Lower leg skin (tissue), 4 donors: ENCODE data around the gene PDE7B. TPM values are rescaled to one million over a fixed set of nuclear protein-coding genes. Genes with fewer than 3 reads are reported as not detected.

Experiments
- DNase-seq, 2 donors: peaks; one replicate each; pipeline ENCODE4 v3.0.0-alpha.2; 2019; ENCODE audit warnings: low spot score in 2 of 2
- H3K4me3 ChIP-seq: fragments of 200-600 bp; sonication (generic); 2 replicates; pipeline ENCODE4 v1.5.1; 2017; ENCODE audit warnings: mild to moderate bottlenecking, low read depth; ENCODE audit not compliant: poor library complexity, severe bottlenecking
- POLR2A ChIP-seq, 2 donors: fragments of 450-650 bp; IDR thresholded peaks; one replicate each; pipeline ENCODE4 v1.6.1; 2016 to 2017; ENCODE audit warnings: antibody characterized with exemption in 2 of 2, mild to moderate bottlenecking in 1 of 2, moderate library complexity in 1 of 2
- WGBS, 2 donors: methylation state at CpG; one replicate each; pipeline ENCODE4 v1.1.5; 2018; 5-methylcytosine and 5-hydroxymethylcytosine counted together
- intact Hi-C: fragments of 100-400 bp; cut with DNase I; formaldehyde crosslinking; loops from one replicate; pipeline ENCODE4 v1.15.0; 2023; ENCODE audit warnings: low total_unique reads
- total RNA-seq, 4 donors: library from RNA; depleted of rRNA; stranded (reverse); fragments of >200 nt; gene quantifications; one replicate each; pipeline ENCODE4 v1.1.0, GENCODE V29; 2016
- TF ChIP-seq, protein P1 (sequence below), 3 donors: fragments of 450-650 bp; IDR thresholded peaks; one replicate each; pipeline ENCODE4 v1.5.1; 2016; ENCODE audit warnings: antibody characterized with exemption in 3 of 3, mild to moderate bottlenecking in 3 of 3, moderate library complexity in 2 of 3

Gene PDE7B
- total RNA-seq, 4 donors from 2014 or later = 0.30 to 1.5 (median 0.89) TPM

DNA sequence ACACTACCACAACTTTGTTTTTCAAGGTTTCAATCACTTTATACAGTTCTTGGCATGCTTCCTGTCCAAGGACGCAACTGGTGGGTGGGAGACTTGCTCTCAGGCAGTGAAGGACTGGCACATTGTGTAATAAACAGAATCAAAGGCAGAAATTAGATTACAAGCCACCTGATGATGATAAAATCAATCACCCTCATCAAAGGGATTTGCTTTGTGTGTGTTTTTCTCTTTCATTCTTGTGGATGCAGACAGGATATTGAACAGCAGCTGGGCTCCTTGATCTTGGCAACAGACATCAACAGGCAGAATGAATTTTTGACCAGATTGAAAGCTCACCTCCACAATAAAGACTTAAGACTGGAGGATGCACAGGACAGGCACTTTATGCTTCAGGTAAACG is 327.2 kb downstream of the PDE7B start:
- H3K4me3 ChIP-seq = no peak overlapping the region
- intact Hi-C loops = no loop called here
- no peak for DNase-seq
- WGBS, 2 donors = 57 to 85% methylated on average over 2 of the region's 2 CpGs
- no peak for TF ChIP-seq POLR2A (IDR thresholded peaks at IDR 0.05)
- TF ChIP-seq, protein P1, sequence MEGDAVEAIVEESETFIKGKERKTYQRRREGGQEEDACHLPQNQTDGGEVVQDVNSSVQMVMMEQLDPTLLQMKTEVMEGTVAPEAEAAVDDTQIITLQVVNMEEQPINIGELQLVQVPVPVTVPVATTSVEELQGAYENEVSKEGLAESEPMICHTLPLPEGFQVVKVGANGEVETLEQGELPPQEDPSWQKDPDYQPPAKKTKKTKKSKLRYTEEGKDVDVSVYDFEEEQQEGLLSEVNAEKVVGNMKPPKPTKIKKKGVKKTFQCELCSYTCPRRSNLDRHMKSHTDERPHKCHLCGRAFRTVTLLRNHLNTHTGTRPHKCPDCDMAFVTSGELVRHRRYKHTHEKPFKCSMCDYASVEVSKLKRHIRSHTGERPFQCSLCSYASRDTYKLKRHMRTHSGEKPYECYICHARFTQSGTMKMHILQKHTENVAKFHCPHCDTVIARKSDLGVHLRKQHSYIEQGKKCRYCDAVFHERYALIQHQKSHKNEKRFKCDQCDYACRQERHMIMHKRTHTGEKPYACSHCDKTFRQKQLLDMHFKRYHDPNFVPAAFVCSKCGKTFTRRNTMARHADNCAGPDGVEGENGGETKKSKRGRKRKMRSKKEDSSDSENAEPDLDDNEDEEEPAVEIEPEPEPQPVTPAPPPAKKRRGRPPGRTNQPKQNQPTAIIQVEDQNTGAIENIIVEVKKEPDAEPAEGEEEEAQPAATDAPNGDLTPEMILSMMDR (IDR thresholded peaks at IDR 0.05) = no peak

DNA sequence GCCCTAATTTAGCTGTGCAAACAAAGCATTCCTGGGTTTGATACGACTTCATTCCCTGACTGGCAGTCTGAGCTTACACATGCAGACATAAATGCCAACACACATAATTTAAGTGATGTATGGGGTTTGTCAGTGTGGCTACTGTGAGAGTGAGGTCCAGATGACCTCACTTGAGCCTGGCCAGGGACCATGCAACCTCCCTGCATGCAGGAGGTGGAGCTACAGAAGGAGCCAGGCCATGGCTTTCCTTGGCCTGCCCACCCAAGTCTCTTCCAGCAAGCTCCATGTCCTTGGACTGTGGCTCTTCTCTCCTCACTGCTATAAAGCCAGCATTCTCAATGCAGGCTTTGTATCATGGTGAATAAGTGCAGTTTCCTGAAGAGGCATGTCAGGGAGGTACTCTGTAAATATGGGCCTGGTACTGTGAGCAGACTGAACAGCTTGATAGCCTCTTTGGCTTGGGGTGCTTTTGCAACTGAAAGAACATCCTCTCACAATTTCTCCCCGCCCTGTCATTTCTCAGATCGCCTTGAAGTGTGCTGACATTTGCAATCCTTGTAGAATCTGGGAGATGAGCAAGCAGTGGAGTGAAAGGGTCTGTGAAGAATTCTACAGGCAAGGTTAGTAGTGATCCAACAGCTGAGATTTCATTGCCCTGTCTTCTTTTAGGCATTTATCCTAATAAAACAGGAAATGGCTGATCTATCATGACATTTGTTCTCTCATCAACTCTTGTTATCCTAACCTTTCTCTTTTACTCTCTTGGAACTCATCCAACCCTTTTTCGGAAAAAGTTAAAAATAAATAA is 329.4 kb downstream of the PDE7B start:
- WGBS, 2 donors = 78 to 79% methylated on average over 4 of the region's 4 CpGs

DNA sequence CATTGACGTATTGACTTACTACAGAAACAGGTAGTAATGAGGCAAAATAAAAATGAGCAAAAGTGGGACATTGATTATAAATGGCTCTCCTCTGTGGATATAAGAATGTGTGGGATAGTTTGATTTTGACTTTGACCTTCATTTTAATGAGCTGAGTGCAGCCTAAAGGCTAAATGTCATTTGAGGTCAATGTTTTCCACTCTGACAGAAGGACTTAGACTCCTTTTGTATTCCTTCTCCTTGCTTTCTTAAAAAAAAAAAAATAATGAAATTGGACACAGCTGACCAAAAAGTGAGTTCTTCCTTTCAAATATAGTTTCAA is 330.0 kb downstream of the PDE7B start:
- TF ChIP-seq, protein P1 (IDR thresholded peaks at IDR 0.05) = no peak
- TF ChIP-seq POLR2A (IDR thresholded peaks at IDR 0.05) = no peak

More for the DNA sequence above, 329.4 kb downstream of the PDE7B start:
- H3K4me3 ChIP-seq = no peak overlapping the region
- intact Hi-C loops = no loop called here
- no peak for DNase-seq
- TF ChIP-seq, protein P1 (IDR thresholded peaks at IDR 0.05) = no peak
- TF ChIP-seq POLR2A (IDR thresholded peaks at IDR 0.05) = no peak

DNA sequence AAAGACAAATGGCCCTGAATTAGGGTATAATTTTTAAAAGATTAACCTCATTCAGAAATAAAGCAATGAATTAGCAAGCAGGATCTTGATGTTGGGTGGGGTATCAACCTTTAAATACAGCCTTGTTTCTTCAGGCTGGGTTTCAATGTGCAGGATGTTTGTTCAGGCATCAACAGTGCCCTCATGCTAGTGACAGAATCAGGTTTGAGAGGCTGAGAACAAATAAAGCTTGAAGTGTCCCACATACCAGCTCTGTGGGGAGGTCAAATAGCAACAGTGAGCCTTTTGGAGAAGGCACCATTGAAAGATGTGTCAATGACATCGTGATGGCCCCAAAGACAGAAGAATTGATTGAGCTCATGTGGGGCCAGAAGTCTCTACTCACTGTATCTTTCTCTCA is 330.4 kb downstream of the PDE7B start:
- no peak overlapping the region for H3K4me3 ChIP-seq
- no peak for DNase-seq
- WGBS, 2 donors = 91% methylated on average over 1 of the region's 1 CpG
- intact Hi-C loops = no loop called here
- TF ChIP-seq, protein P1 (IDR thresholded peaks at IDR 0.05) = no peak
- TF ChIP-seq POLR2A (IDR thresholded peaks at IDR 0.05) = no peak

More for the DNA sequence above, 330.0 kb downstream of the PDE7B start:
- no peak for DNase-seq
- WGBS, 2 donors = 77% methylated on average over 1 of the region's 1 CpG
- H3K4me3 ChIP-seq = no peak overlapping the region
- intact Hi-C loops = no loop called here

DNA sequence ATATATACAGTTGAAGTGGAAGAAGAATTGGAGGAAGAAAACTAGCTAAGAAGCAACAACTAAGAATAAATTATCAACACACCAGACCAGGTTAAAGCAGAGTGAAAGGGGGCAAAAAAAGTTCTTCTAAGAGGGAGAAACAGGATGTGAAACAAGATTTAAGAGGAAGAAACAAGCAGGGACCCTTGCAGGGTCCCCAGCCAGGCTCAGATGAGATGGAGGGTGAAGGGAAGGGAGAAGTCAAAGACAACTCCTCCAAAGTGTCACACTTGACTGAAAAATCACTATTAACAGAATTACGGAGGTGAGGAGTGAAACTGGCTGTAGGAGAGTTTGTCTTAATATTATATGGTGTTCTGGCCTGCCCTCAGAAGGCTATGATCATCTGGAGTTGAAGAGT is 333.2 kb downstream of the PDE7B start:
- 80 to 95% methylated on average over 1 of the region's 1 CpG for WGBS, 2 donors
- no peak for DNase-seq
- no peak overlapping the region for H3K4me3 ChIP-seq
- intact Hi-C loops = no loop called here
- no peak for TF ChIP-seq POLR2A (IDR thresholded peaks at IDR 0.05)
- TF ChIP-seq, protein P1 (IDR thresholded peaks at IDR 0.05) = no peak

DNA sequence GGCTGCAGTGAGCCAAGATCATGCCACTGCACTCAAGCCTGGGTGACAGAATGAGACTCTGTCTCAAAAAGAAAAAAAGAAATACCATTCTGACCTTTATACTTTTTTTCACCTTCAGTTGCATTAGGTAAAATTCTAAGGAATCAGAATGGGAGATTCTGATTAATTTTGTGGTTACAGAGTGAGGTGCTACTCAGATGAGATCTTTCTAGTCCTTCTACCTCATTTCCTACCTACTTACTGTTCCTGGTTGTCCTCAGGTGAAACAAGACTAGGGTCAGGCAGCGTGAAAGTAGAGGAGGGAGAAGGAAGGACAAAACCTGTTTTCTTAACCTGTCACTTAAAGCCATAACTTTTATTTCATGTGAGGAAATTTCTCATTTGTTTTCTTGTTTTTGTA is 334.9 kb downstream of the PDE7B start:
- no peak overlapping the region for H3K4me3 ChIP-seq
- intact Hi-C loops = no loop called here
- TF ChIP-seq, protein P1 (IDR thresholded peaks at IDR 0.05) = no peak
- TF ChIP-seq POLR2A (IDR thresholded peaks at IDR 0.05) = no peak
- no peak for DNase-seq
- whole genome bisulfite sequencing, 2 donors = 96 to 100% methylated on average over 1 of the region's 1 CpG
